SK-N-SH treated with all-trans-retinoic acid at 6 μM for 48 hours (cell line): ENCODE measurements around the gene NGLY1.

Source experiments
- ATAC-seq: fragments of 200-7000 bp; cut with Tn5 transposase; 3 replicates; pipeline ENCODE4 v1.9.1; 2020; ENCODE audit warnings: mild to moderate bottlenecking, moderate library complexity
- ARNTL ChIP-seq: fragments of 450-650 bp; formaldehyde crosslinking; IDR thresholded peaks from 2 replicates; pipeline ENCODE4 v1.5.0; 2020; ENCODE audit warnings: low read depth, mild to moderate bottlenecking, moderate library complexity, borderline replicate concordance
- BACH2 ChIP-seq: fragments of 250-450 bp; sonication (Bioruptor Pico); IDR thresholded peaks from 2 replicates; pipeline ENCODE4 v1.9.0; 2021; ENCODE audit warnings: mild to moderate bottlenecking, borderline replicate concordance
- CREB5 ChIP-seq: fragments of 250-450 bp; sonication (Bioruptor Pico); IDR thresholded peaks from 2 replicates; pipeline ENCODE4 v1.5.1; 2020; ENCODE audit warnings: low read depth, mild to moderate bottlenecking, moderate library complexity
- CSDC2 ChIP-seq: fragments of 250-450 bp; sonication (Bioruptor Pico); IDR thresholded peaks from 2 replicates; pipeline ENCODE4 v1.5.0; 2020; ENCODE audit warnings: mild to moderate bottlenecking, moderate library complexity
- CSRNP3 ChIP-seq: fragments of 250-450 bp; sonication (Bioruptor Pico); IDR thresholded peaks from 2 replicates; pipeline ENCODE4 v1.5.1; 2021; ENCODE audit warnings: mild to moderate bottlenecking, moderate library complexity
- ESRRG ChIP-seq: fragments of 250-450 bp; sonication (Bioruptor Pico); IDR thresholded peaks from 2 replicates; pipeline ENCODE4 v1.6.1; 2021; ENCODE audit warnings: mild to moderate bottlenecking
- GLIS3 ChIP-seq: fragments of 250-450 bp; sonication (Bioruptor Pico); IDR thresholded peaks from 2 replicates; pipeline ENCODE4 v1.5.0; 2020; ENCODE audit warnings: mild to moderate bottlenecking, moderate library complexity
- ISL1 ChIP-seq: fragments of 250-450 bp; sonication (Bioruptor Pico); IDR thresholded peaks from 2 replicates; pipeline ENCODE4 v2.1.2; 2022; ENCODE audit warnings: mild to moderate bottlenecking, moderate library complexity
- OSR1 ChIP-seq: fragments of 250-450 bp; sonication (Bioruptor Pico); IDR thresholded peaks from 2 replicates; pipeline ENCODE4 v1.8.0; 2022; ENCODE audit warnings: moderate library complexity, mild to moderate bottlenecking, inconsistent platforms
- PATZ1 ChIP-seq: fragments of 250-450 bp; sonication (Bioruptor Pico); IDR thresholded peaks from 2 replicates; pipeline ENCODE4 v1.8.0; 2020; ENCODE audit warnings: mild to moderate bottlenecking, moderate library complexity, borderline replicate concordance
- RARB ChIP-seq: fragments of 250-450 bp; sonication (Bioruptor Pico); IDR thresholded peaks from 2 replicates; pipeline ENCODE4 v1.8.0; 2021; ENCODE audit warnings: mild to moderate bottlenecking, moderate library complexity
- SNAI2 ChIP-seq: fragments of 250-450 bp; sonication (Bioruptor Pico); IDR thresholded peaks from 2 replicates; pipeline ENCODE4 v1.5.0; 2020; ENCODE audit warnings: mild to moderate bottlenecking, moderate library complexity
- TCF4 ChIP-seq: fragments of 250-450 bp; sonication (Bioruptor Pico); IDR thresholded peaks from 2 replicates; pipeline ENCODE4 v1.8.0; 2021; ENCODE audit warnings: mild to moderate bottlenecking, moderate library complexity, borderline replicate concordance
- TOX ChIP-seq: fragments of 250-450 bp; sonication (Bioruptor Pico); IDR thresholded peaks from 2 replicates; pipeline ENCODE4 v1.8.0; 2021; ENCODE audit warnings: mild to moderate bottlenecking, moderate library complexity, borderline replicate concordance
- ZFP3 ChIP-seq: fragments of 250-450 bp; sonication (Bioruptor Pico); IDR thresholded peaks from 2 replicates; pipeline ENCODE4 v1.5.0; 2020; ENCODE audit warnings: mild to moderate bottlenecking, moderate library complexity
- ZFP30 ChIP-seq: fragments of 450-650 bp; formaldehyde crosslinking; IDR thresholded peaks from 2 replicates; pipeline ENCODE4 v1.5.0; 2022; ENCODE audit warnings: mild to moderate bottlenecking, moderate library complexity
- ZNF565 ChIP-seq: fragments of 450-650 bp; formaldehyde crosslinking; conservative IDR thresholded peaks from 2 replicates; pipeline ENCODE4 v1.5.0; 2020; ENCODE audit warnings: low read depth, mild to moderate bottlenecking, moderate library complexity
- ZNF8 ChIP-seq: fragments of 450-650 bp; formaldehyde crosslinking; IDR thresholded peaks from 2 replicates; pipeline ENCODE4 v1.5.0; 2020; ENCODE audit warnings: mild to moderate bottlenecking, moderate library complexity
- TF ChIP-seq, protein P1 (sequence below): fragments of 250-450 bp; sonication (Bioruptor Pico); IDR thresholded peaks from 2 replicates; pipeline ENCODE4 v1.8.0; 2021; ENCODE audit warnings: low read depth, mild to moderate bottlenecking, moderate library complexity, borderline replicate concordance

NGLY1 gene

GRCh38 chr3:25683882-25684281 is 99.4 kb downstream of the NGLY1 start:
- ATAC-seq, result no peak

GRCh38 chr3:25683410-25683809 is 99.8 kb downstream of the NGLY1 start:
- no peak for ATAC-seq
- TF ChIP-seq, protein P1, sequence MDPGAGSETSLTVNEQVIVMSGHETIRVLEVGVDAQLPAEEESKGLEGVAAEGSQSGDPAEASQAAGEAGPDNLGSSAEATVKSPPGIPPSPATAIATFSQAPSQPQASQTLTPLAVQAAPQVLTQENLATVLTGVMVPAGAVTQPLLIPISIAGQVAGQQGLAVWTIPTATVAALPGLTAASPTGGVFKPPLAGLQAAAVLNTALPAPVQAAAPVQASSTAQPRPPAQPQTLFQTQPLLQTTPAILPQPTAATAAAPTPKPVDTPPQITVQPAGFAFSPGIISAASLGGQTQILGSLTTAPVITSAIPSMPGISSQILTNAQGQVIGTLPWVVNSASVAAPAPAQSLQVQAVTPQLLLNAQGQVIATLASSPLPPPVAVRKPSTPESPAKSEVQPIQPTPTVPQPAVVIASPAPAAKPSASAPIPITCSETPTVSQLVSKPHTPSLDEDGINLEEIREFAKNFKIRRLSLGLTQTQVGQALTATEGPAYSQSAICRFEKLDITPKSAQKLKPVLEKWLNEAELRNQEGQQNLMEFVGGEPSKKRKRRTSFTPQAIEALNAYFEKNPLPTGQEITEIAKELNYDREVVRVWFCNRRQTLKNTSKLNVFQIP (CRISPR knock-in tag), result no peak
- TF ChIP-seq ISL1 (CRISPR knock-in tag) (no peak), OSR1 (CRISPR knock-in tag) (no peak), ZFP3 (CRISPR knock-in tag) (no peak), CSRNP3 (CRISPR knock-in tag) (no peak), CREB5 (CRISPR knock-in tag) (no peak), PATZ1 (CRISPR knock-in tag) (no peak), SNAI2 (no peak), TCF4 (CRISPR knock-in tag) (no peak), ZFP30 (CRISPR knock-in tag) (no peak)
- TF ChIP-seq, all 23 proteins: peak for 0

More at GRCh38 chr3:25683882-25684281, 99.4 kb downstream of the NGLY1 start:
- TF ChIP-seq BACH2 (no peak), ZFP3 (CRISPR knock-in tag) (no peak), TOX (CRISPR knock-in tag) (no peak), CSDC2 (no peak), ISL1 (CRISPR knock-in tag) (no peak), CSRNP3 (CRISPR knock-in tag) (no peak), GLIS3 (CRISPR knock-in tag) (no peak), ZNF8 (CRISPR knock-in tag) (no peak), OSR1 (CRISPR knock-in tag) (no peak), SNAI2 (no peak), ZFP30 (CRISPR knock-in tag) (no peak), PATZ1 (CRISPR knock-in tag) (no peak), ZNF565 (CRISPR knock-in tag) (no peak), ARNTL (CRISPR knock-in tag) (no peak), CREB5 (CRISPR knock-in tag) (no peak), TCF4 (CRISPR knock-in tag) (no peak), ESRRG (CRISPR knock-in tag) (no peak), RARB (CRISPR knock-in tag) (no peak)
- TF ChIP-seq, protein P1 (CRISPR knock-in tag), result no peak
